ENCODE data around the gene TM4SF4.
A peak's percentile ranks its signal among the peaks of the same experiment; 100 is the strongest.

The TM4SF4 gene

DNA sequence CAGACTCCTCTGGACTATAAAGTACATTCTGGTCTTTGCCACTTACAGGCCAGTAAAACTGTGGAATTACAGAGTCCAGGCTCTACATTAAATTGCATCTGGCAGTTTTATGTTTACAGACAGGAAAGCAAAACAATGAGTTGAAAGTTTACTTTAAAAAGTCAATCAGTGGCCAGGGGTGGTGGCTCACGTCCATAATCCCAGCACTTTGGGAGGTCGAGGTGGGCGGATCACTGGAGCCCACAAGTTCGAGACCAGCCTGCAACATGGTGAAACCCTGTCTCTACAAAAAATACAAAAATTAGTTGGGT is 53.8 kb downstream of the TM4SF4 start:
- WGBS, 2 donors (ENCODE audit: extremely low coverage in 2 of 2, insufficient read length in 2 of 2, insufficient replicate concordance in 1 of 2) = no CpG with 5 or more reads among the region's 4 CpGs
- Histone ChIP-seq H3K4me1 (ENCODE audit: control insufficient read depth in 2 of 2, insufficient read depth in 1 of 2, low read depth in 1 of 2, low read length in 2 of 2) (peaks cover 6 to 9% of the 10 kb centered on the region in 2 donors), H2BK5ac (ENCODE audit: low read length) (no peak overlapping the region), H3K18ac (ENCODE audit: low read length) (no peak overlapping the region), H2AK5ac (ENCODE audit: low read depth, low read length) (no peak overlapping the region), H2BK12ac (ENCODE audit: low read length) (no peak overlapping the region), H3K79me1 (ENCODE audit: low read depth, low read length) (no peaks in the 10 kb centered on the region), H3K9ac (ENCODE audit: low read depth, low read length, poor library complexity) (no peak overlapping the region), H4K91ac (ENCODE audit: low read depth, low read length, poor library complexity) (no peak overlapping the region), H3K14ac (ENCODE audit: low read length) (no peak overlapping the region), H2BK120ac (ENCODE audit: low read depth, low read length) (peak overlapping the region; percentile 24), H3K9me3 (replicated peaks in 1 of 2; ENCODE audit: control insufficient read depth in 2 of 2, insufficient read depth in 1 of 2, low read depth in 1 of 2, low read length in 2 of 2) (no peaks in the 10 kb centered on the region), H3K27me3 (ENCODE audit: control insufficient read depth in 3 of 3, insufficient read depth in 3 of 3, low read depth in 1 of 3, low read length in 3 of 3) (no peaks in the 10 kb centered on the region), H4K8ac (ENCODE audit: low read depth, low read length) (no peak overlapping the region), H2AFZ (ENCODE audit: low read length) (no peak overlapping the region), H3K27ac (replicated peaks; ENCODE audit: low read length) (no peak overlapping the region), H3K36me3 (replicated peaks in 1 of 2; ENCODE audit: control insufficient read depth in 2 of 2, insufficient read depth in 2 of 2, low read length in 2 of 2) (peaks cover 3 to 26% of the 10 kb centered on the region in 2 donors), H3K23ac (ENCODE audit: low read depth, low read length, poor library complexity) (no peak overlapping the region), H3K4ac (ENCODE audit: low read length) (no peak overlapping the region), H3K4me3 (ENCODE audit: low read length in 2 of 2) (no peak overlapping the region), H2BK15ac (ENCODE audit: low read length) (no peak overlapping the region), H3K4me2 (ENCODE audit: insufficient read depth, low read length, poor library complexity, severe bottlenecking) (no peak overlapping the region)
- no peak for DNase-seq (ENCODE audit: low spot score)

DNA sequence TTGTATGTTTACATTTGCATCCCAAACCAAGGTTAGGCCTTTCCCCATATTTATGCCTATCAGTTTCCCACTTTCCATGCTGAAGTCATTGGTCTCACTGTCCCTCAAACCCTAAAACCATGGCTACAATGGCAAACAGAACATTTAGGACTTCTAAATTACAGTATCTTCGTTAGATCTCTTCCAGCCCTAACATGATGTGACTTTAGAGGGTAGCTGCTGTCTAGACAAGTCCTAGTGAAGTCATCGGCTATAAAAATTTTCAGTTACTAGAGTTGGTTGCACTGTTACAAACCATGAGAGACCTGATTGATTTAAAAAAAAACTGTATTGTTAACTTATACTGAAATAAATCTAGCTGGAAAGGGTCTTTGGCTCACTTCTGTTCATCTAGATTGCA is 54.6 kb downstream of the TM4SF4 start:
- Histone ChIP-seq H3K79me1 (ENCODE audit: low read depth, low read length) (no peaks in the 10 kb centered on the region), H3K14ac (ENCODE audit: low read length) (no peak overlapping the region), H3K4me1 (ENCODE audit: control insufficient read depth in 2 of 2, insufficient read depth in 1 of 2, low read depth in 1 of 2, low read length in 2 of 2) (peaks cover 6 to 10% of the 10 kb centered on the region in 2 donors), H3K9ac (ENCODE audit: low read depth, low read length, poor library complexity) (no peak overlapping the region), H2BK5ac (ENCODE audit: low read length) (no peak overlapping the region), H3K4me3 (ENCODE audit: low read length in 2 of 2) (no peak overlapping the region), H2BK15ac (ENCODE audit: low read length) (no peak overlapping the region), H3K4me2 (ENCODE audit: insufficient read depth, low read length, poor library complexity, severe bottlenecking) (no peak overlapping the region), H3K36me3 (replicated peaks in 1 of 2; ENCODE audit: control insufficient read depth in 2 of 2, insufficient read depth in 2 of 2, low read length in 2 of 2) (peaks cover 0 to 18% of the 10 kb centered on the region in 2 donors), H2BK12ac (ENCODE audit: low read length) (no peak overlapping the region), H3K27ac (replicated peaks; ENCODE audit: low read length) (no peak overlapping the region), H3K23ac (ENCODE audit: low read depth, low read length, poor library complexity) (no peak overlapping the region), H2AK5ac (ENCODE audit: low read depth, low read length) (no peak overlapping the region), H4K8ac (ENCODE audit: low read depth, low read length) (no peak overlapping the region), H3K9me3 (replicated peaks in 1 of 2; ENCODE audit: control insufficient read depth in 2 of 2, insufficient read depth in 1 of 2, low read depth in 1 of 2, low read length in 2 of 2) (no peaks in the 10 kb centered on the region), H3K18ac (ENCODE audit: low read length) (no peak overlapping the region), H2BK120ac (ENCODE audit: low read depth, low read length) (no peak overlapping the region), H3K4ac (ENCODE audit: low read length) (no peak overlapping the region), H2AFZ (ENCODE audit: low read length) (no peak overlapping the region), H3K27me3 (ENCODE audit: control insufficient read depth in 3 of 3, insufficient read depth in 3 of 3, low read depth in 1 of 3, low read length in 3 of 3) (no peaks in the 10 kb centered on the region), H4K91ac (ENCODE audit: low read depth, low read length, poor library complexity) (no peak overlapping the region)
- DNase-seq (ENCODE audit: low spot score) = no peak
- no CpG with 5 or more reads among the region's 2 CpGs for WGBS, 2 donors (ENCODE audit: extremely low coverage in 2 of 2, insufficient read length in 2 of 2, insufficient replicate concordance in 1 of 2)

DNA sequence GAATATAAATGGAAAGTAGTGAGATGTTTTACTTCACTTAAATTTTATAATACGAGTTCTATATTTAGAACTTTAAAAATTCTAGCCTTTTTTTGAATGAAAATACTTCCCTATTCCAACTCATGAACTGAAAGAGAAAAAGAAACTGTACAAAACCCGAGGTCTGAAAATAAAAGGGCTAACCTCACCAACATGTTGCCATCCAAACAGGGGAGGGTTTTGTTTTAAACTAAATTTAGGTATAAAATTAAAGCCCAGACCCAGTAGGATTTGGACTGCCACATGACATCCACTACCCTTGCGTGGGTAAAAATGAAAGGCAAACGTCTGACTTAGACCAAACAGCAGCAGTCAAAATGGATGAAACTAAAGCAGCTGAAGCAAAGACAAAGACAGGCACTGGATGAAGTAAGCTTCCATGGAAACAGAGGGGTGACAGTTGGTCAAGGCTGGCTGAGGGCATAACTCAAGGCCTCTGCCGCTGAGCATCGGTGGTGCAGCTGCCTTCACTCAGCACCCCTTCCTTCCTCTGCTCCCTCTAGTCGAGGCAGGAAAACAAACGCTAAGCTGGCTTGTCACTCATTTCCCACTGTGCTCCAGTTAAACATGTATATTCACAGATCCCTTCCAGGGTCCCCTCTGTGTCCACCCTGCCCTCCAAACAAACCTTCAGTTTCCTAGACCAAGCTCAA is 58.1 kb downstream of the TM4SF4 start:
- WGBS, 2 donors (ENCODE audit: extremely low coverage in 2 of 2, insufficient read length in 2 of 2, insufficient replicate concordance in 1 of 2) = no CpG with 5 or more reads among the region's 8 CpGs
- Histone ChIP-seq H3K23ac (ENCODE audit: low read depth, low read length, poor library complexity) (no peak overlapping the region), H4K8ac (ENCODE audit: low read depth, low read length) (no peak overlapping the region), H2BK5ac (ENCODE audit: low read length) (no peak overlapping the region), H3K4me1 (ENCODE audit: control insufficient read depth in 2 of 2, insufficient read depth in 1 of 2, low read depth in 1 of 2, low read length in 2 of 2) (peaks cover 15 to 42% of the 10 kb centered on the region in 2 donors), H3K27ac (replicated peaks; ENCODE audit: low read length) (no peak overlapping the region), H3K27me3 (ENCODE audit: control insufficient read depth in 3 of 3, insufficient read depth in 3 of 3, low read depth in 1 of 3, low read length in 3 of 3) (no peaks in the 10 kb centered on the region), H3K4me2 (ENCODE audit: insufficient read depth, low read length, poor library complexity, severe bottlenecking) (no peak overlapping the region), H2BK12ac (ENCODE audit: low read length) (no peak overlapping the region), H3K9me3 (replicated peaks in 1 of 2; ENCODE audit: control insufficient read depth in 2 of 2, insufficient read depth in 1 of 2, low read depth in 1 of 2, low read length in 2 of 2) (no peaks in the 10 kb centered on the region), H2AK5ac (ENCODE audit: low read depth, low read length) (no peak overlapping the region), H4K91ac (ENCODE audit: low read depth, low read length, poor library complexity) (no peak overlapping the region), H2BK120ac (ENCODE audit: low read depth, low read length) (no peak overlapping the region), H3K4ac (ENCODE audit: low read length) (no peak overlapping the region), H2AFZ (ENCODE audit: low read length) (no peak overlapping the region), H3K79me1 (ENCODE audit: low read depth, low read length) (no peaks in the 10 kb centered on the region), H3K4me3 (ENCODE audit: low read length in 2 of 2) (no peak overlapping the region), H3K9ac (ENCODE audit: low read depth, low read length, poor library complexity) (peak overlapping the region; percentile 36), H3K14ac (ENCODE audit: low read length) (no peak overlapping the region), H2BK15ac (ENCODE audit: low read length) (no peak overlapping the region), H3K36me3 (replicated peaks in 1 of 2; ENCODE audit: control insufficient read depth in 2 of 2, insufficient read depth in 2 of 2, low read length in 2 of 2) (no peaks in the 10 kb centered on the region), H3K18ac (ENCODE audit: low read length) (no peak overlapping the region)
- no peak for DNase-seq (ENCODE audit: low spot score)

DNA sequence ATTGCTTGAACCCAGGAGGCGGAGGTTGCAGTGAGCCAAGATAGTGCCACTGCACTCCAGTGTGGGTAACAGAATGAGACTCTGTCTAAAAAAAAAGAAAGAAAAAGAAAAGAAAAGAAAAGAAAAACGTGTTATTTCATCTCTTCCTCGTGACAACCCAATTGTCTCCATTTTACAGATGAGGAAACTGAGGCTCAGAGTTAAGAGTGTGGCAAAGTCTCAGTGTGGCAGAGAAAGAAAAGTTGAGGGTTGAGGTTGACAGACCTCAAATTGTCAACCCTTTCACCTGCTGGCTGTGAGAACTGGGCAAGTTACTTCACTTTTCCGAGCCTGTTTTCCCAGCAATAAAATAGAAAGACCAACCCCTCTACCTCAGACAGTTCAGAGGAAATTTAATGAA is 59.6 kb downstream of the TM4SF4 start:
- Histone ChIP-seq H3K9ac (ENCODE audit: low read depth, low read length, poor library complexity) (no peak overlapping the region), H3K36me3 (replicated peaks in 1 of 2; ENCODE audit: control insufficient read depth in 2 of 2, insufficient read depth in 2 of 2, low read length in 2 of 2) (no peaks in the 10 kb centered on the region), H3K27ac (replicated peaks; ENCODE audit: low read length) (no peak overlapping the region), H4K8ac (ENCODE audit: low read depth, low read length) (no peak overlapping the region), H3K18ac (ENCODE audit: low read length) (no peak overlapping the region), H3K79me1 (ENCODE audit: low read depth, low read length) (no peaks in the 10 kb centered on the region), H4K91ac (ENCODE audit: low read depth, low read length, poor library complexity) (no peak overlapping the region), H3K4me3 (ENCODE audit: low read length in 2 of 2) (no peak overlapping the region), H3K4ac (ENCODE audit: low read length) (no peak overlapping the region), H3K4me1 (ENCODE audit: control insufficient read depth in 2 of 2, insufficient read depth in 1 of 2, low read depth in 1 of 2, low read length in 2 of 2) (peaks cover 15 to 45% of the 10 kb centered on the region in 2 donors), H3K4me2 (ENCODE audit: insufficient read depth, low read length, poor library complexity, severe bottlenecking) (no peak overlapping the region), H3K23ac (ENCODE audit: low read depth, low read length, poor library complexity) (no peak overlapping the region), H2BK5ac (ENCODE audit: low read length) (no peak overlapping the region), H2BK12ac (ENCODE audit: low read length) (no peak overlapping the region), H2BK120ac (ENCODE audit: low read depth, low read length) (no peak overlapping the region), H2AFZ (ENCODE audit: low read length) (no peak overlapping the region), H3K27me3 (ENCODE audit: control insufficient read depth in 3 of 3, insufficient read depth in 3 of 3, low read depth in 1 of 3, low read length in 3 of 3) (no peaks in the 10 kb centered on the region), H3K9me3 (replicated peaks in 1 of 2; ENCODE audit: control insufficient read depth in 2 of 2, insufficient read depth in 1 of 2, low read depth in 1 of 2, low read length in 2 of 2) (no peaks in the 10 kb centered on the region), H2BK15ac (ENCODE audit: low read length) (no peak overlapping the region), H3K14ac (ENCODE audit: low read length) (no peak overlapping the region), H2AK5ac (ENCODE audit: low read depth, low read length) (no peak overlapping the region)
- no CpG with 5 or more reads among the region's 4 CpGs for WGBS, 2 donors (ENCODE audit: extremely low coverage in 2 of 2, insufficient read length in 2 of 2, insufficient replicate concordance in 1 of 2)
- DNase-seq (ENCODE audit: low spot score) = no peak

Data from neuronal stem cell (in vitro differentiated cells).